H1 (cell line): ENCODE measurements around the gene CIC.

Source experiments
- MAFK ChIP-seq: IDR thresholded peaks from 2 replicates; pipeline ENCODE4 v1.6.1; 2012; ENCODE audit warnings: low read depth, mild to moderate bottlenecking, improper control_type of control experiment, low read length
- POLR2A ChIP-seq, 2 experiments: IDR thresholded peaks; 1 replicate in 1 of 2; 2 replicates in 1 of 2; pipeline ENCODE4 v1.6.1; 2011; ENCODE audit warnings: low read depth in 2 of 2, low read length in 2 of 2, mild to moderate bottlenecking in 2 of 2; ENCODE audit errors: control extremely low read depth in 1 of 2
- TF ChIP-seq, protein P1 (sequence below): IDR thresholded peaks from 2 replicates; pipeline ENCODE4 v1.6.1; 2011; ENCODE audit warnings: low read length, improper control_type of control experiment
- TF ChIP-seq, protein P2 (sequence below), 3 experiments: IDR thresholded peaks; 1 replicate in 2 of 3; 2 replicates in 1 of 3; pipeline versions ENCODE4 v1.5.1 to v1.6.1; 2011; ENCODE audit warnings: low read length in 3 of 3, mild to moderate bottlenecking in 3 of 3, inconsistent platforms in 2 of 3, low read depth in 1 of 3, moderate library complexity in 1 of 3; ENCODE audit not compliant: insufficient read depth in 1 of 3; ENCODE audit errors: control extremely low read depth in 1 of 3

DNA sequence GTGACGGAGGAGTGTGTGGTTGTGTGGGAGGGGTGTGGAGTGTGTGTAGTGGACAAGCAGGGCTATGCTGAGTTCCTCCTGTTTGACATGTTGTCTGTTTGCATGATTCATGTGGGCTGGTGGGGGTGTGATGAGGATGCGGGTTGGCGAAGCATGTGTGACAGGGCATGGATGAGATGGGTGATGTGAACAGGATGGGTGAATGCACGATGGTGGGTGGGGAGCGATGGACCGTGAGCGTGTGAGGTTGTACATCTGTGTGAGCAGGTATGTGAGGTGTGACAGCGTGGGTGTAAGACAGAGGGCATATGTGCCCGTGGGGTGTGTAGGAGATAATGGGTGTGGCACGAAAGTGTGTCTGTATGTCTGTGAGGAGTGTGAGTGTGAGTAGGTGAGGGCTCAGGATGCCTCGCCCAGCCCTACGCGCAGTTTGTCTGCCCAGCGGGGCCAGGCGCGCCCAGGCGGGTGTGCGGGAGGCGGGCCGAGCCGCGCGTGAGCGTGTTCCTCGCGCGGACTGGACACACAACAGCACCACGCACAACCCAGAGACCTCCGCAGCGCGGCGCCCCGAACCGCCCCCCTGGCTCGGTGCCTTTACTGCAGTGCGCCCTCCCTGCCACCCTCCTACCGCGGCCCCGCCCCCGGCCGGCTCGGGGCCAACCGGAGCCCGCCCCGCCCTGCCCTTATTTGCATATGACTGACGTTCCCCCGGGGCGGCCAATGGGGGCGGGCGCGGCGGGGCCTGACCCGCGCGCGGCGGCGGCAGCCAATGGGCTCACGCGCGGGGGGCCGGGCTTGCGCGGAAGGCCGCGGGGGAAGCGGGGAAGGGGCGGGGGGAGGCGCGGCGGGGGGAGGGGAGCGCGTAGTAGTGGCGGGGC, 14.4 kb downstream of the CIC start:
- TF ChIP-seq, protein P1, sequence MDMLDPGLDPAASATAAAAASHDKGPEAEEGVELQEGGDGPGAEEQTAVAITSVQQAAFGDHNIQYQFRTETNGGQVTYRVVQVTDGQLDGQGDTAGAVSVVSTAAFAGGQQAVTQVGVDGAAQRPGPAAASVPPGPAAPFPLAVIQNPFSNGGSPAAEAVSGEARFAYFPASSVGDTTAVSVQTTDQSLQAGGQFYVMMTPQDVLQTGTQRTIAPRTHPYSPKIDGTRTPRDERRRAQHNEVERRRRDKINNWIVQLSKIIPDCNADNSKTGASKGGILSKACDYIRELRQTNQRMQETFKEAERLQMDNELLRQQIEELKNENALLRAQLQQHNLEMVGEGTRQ = no peak
- TF ChIP-seq, protein P2, sequence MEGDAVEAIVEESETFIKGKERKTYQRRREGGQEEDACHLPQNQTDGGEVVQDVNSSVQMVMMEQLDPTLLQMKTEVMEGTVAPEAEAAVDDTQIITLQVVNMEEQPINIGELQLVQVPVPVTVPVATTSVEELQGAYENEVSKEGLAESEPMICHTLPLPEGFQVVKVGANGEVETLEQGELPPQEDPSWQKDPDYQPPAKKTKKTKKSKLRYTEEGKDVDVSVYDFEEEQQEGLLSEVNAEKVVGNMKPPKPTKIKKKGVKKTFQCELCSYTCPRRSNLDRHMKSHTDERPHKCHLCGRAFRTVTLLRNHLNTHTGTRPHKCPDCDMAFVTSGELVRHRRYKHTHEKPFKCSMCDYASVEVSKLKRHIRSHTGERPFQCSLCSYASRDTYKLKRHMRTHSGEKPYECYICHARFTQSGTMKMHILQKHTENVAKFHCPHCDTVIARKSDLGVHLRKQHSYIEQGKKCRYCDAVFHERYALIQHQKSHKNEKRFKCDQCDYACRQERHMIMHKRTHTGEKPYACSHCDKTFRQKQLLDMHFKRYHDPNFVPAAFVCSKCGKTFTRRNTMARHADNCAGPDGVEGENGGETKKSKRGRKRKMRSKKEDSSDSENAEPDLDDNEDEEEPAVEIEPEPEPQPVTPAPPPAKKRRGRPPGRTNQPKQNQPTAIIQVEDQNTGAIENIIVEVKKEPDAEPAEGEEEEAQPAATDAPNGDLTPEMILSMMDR (IDR thresholded peaks at IDR 0.05; ENCODE audit: control extremely low read depth in 1 of 3, insufficient read depth in 1 of 3, low read depth in 1 of 3, low read length in 3 of 3) = no peak
- TF ChIP-seq POLR2A (IDR thresholded peaks at IDR 0.05; ENCODE audit: control extremely low read depth in 1 of 2, low read depth in 2 of 2, low read length in 2 of 2) (no peak), MAFK (no peak)
